Gastrocnemius medialis (tissue), 4 donors: Measurements from ENCODE around the gene SRCAP.

Experiments used
- POLR2A ChIP-seq, 2 donors: fragments of 450-650 bp; IDR thresholded peaks; one replicate each; pipeline ENCODE4 v1.6.1; 2017; ENCODE audit warnings: antibody characterized with exemption in 2 of 2, mild to moderate bottlenecking in 2 of 2, moderate library complexity in 2 of 2
- TF ChIP-seq, protein P1 (sequence below), 5 experiments: fragments of 450-650 bp in 3 of 5; fragments of 200-600 bp in 2 of 5; sonication (generic) in 2 of 5; IDR thresholded peaks in 4 of 5; conservative IDR thresholded peaks in 1 of 5; 1 replicate in 4 of 5; 2 replicates in 1 of 5; pipeline ENCODE4 v1.5.1; 2016 to 2019; ENCODE audit warnings: antibody characterized with exemption in 5 of 5, mild to moderate bottlenecking in 3 of 5, moderate library complexity in 3 of 5

DNA sequence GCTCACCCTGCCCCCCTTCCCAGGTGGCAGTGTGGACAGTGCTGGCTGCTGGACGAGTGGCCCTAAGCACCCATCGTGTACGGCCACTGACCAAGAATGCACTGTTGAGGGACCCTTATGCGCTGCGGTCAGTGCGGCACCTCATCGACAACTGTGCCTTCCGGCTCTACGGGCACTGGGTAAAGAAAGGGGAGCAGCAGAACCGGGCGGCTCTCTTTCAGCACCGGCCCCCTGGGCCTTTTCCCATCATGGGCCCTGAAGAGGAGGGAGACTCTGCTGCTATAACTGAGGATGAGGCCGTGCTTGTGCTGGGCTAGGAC, 57.8 kb downstream of the SRCAP start:
- TF ChIP-seq, protein P1, sequence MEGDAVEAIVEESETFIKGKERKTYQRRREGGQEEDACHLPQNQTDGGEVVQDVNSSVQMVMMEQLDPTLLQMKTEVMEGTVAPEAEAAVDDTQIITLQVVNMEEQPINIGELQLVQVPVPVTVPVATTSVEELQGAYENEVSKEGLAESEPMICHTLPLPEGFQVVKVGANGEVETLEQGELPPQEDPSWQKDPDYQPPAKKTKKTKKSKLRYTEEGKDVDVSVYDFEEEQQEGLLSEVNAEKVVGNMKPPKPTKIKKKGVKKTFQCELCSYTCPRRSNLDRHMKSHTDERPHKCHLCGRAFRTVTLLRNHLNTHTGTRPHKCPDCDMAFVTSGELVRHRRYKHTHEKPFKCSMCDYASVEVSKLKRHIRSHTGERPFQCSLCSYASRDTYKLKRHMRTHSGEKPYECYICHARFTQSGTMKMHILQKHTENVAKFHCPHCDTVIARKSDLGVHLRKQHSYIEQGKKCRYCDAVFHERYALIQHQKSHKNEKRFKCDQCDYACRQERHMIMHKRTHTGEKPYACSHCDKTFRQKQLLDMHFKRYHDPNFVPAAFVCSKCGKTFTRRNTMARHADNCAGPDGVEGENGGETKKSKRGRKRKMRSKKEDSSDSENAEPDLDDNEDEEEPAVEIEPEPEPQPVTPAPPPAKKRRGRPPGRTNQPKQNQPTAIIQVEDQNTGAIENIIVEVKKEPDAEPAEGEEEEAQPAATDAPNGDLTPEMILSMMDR (IDR thresholded peaks at IDR 0.05 in 4 of 5, conservative IDR thresholded peaks at IDR 0.05 in 1 of 5) = no peak
- TF ChIP-seq POLR2A (IDR thresholded peaks at IDR 0.05) = no peak
